WTC11 (cell line): ENCODE measurements around the gene KDM2B. TPM values are rescaled to one million over a fixed set of nuclear protein-coding genes. Genes with fewer than 3 reads are reported as not detected.

Experiments
- ATAC-seq: fragments of 200-7000 bp; cut with Tn5 transposase; 2 replicates; pipeline ENCODE4 v1.10.0; 2021; ENCODE audit warnings: mild to moderate bottlenecking, moderate library complexity
- CTCF ChIA-PET: fragments of 300-600 bp; sonication (Branson Sonifier 250); formaldehyde crosslinking; loops from one replicate; lab custom pipeline; 2021; ENCODE audit warnings: antibody characterized with exemption; lab: Charles Lee
- POLR2A ChIA-PET: fragments of 350-600 bp; sonication (Branson Sonifier 250); formaldehyde crosslinking; loops from one replicate; lab custom pipeline; 2021; ENCODE audit warnings: antibody characterized with exemption; lab: Charles Lee
- DNase-seq: peaks from one replicate; pipeline ENCODE4 v3.0.0; 2021; ENCODE audit warnings: low spot score
- H3K27ac Mint-ChIP-seq: 2 replicates; pipeline ENCODE4 v1.8.0; 2021; ENCODE audit warnings: mixed read lengths
- H3K27me3 Mint-ChIP-seq: 2 replicates; pipeline ENCODE4 v1.8.0; 2021; ENCODE audit warnings: low read depth, mild to moderate bottlenecking, moderate library complexity, mixed read lengths
- H3K36me3 Mint-ChIP-seq: 2 replicates; pipeline ENCODE4 v1.8.0; 2021; ENCODE audit warnings: mixed read lengths
- H3K4me1 Mint-ChIP-seq: 2 replicates; pipeline ENCODE4 v1.8.0; 2022; ENCODE audit warnings: mixed read lengths
- H3K4me3 Mint-ChIP-seq: 2 replicates; pipeline ENCODE4 v1.8.0; 2021; ENCODE audit warnings: mild to moderate bottlenecking, moderate library complexity, mixed read lengths
- H3K9me3 Mint-ChIP-seq: 2 replicates; pipeline ENCODE4 v1.8.0; 2021; ENCODE audit warnings: mixed read lengths
- ARID4B ChIP-seq: sonication (generic); formaldehyde crosslinking; IDR thresholded peaks from 2 replicates; pipeline ENCODE4 v1.8.0; 2023; ENCODE audit warnings: missing genetic modification reagents, mild to moderate bottlenecking, borderline replicate concordance
- ATF1 ChIP-seq: sonication (generic); formaldehyde crosslinking; IDR thresholded peaks from 2 replicates; pipeline ENCODE4 v1.8.1; 2023; ENCODE audit warnings: mild to moderate bottlenecking, moderate library complexity, missing genetic modification reagents
- E2F1 ChIP-seq: sonication (generic); formaldehyde crosslinking; IDR thresholded peaks from 2 replicates; pipeline ENCODE4 v1.8.0; 2022; ENCODE audit warnings: mild to moderate bottlenecking, missing genetic modification reagents
- EMX1 ChIP-seq: fragments of 250-450 bp; sonication (Bioruptor Pico); IDR thresholded peaks from 2 replicates; pipeline ENCODE4 v1.8.0; 2021; ENCODE audit warnings: mild to moderate bottlenecking
- ESRRA ChIP-seq: sonication (generic); formaldehyde crosslinking; IDR thresholded peaks from 2 replicates; pipeline ENCODE4 v1.8.1; 2022; ENCODE audit warnings: mild to moderate bottlenecking, missing genetic modification reagents, borderline replicate concordance
- ETV6 ChIP-seq: sonication (generic); formaldehyde crosslinking; IDR thresholded peaks from 2 replicates; pipeline ENCODE4 v1.8.1; 2022; ENCODE audit warnings: mild to moderate bottlenecking, missing genetic modification reagents
- GRHL2 ChIP-seq: fragments of 250-450 bp; sonication (Bioruptor Pico); IDR thresholded peaks from 2 replicates; pipeline ENCODE4 v1.8.0; 2022; ENCODE audit warnings: mild to moderate bottlenecking, moderate library complexity; ENCODE audit not compliant: insufficient replicate concordance, severe bottlenecking
- IRF1 ChIP-seq: sonication (generic); formaldehyde crosslinking; IDR thresholded peaks from 2 replicates; pipeline ENCODE4 v1.8.0; 2023; ENCODE audit warnings: missing genetic modification reagents
- JUN ChIP-seq: sonication (generic); formaldehyde crosslinking; IDR thresholded peaks from 2 replicates; pipeline ENCODE4 v1.8.0; 2023; ENCODE audit warnings: mild to moderate bottlenecking, missing genetic modification reagents
- NFE2L1 ChIP-seq: sonication (generic); formaldehyde crosslinking; IDR thresholded peaks from 2 replicates; pipeline ENCODE4 v1.8.1; 2023; ENCODE audit warnings: missing genetic modification reagents
- NFYB ChIP-seq: sonication (generic); formaldehyde crosslinking; conservative IDR thresholded peaks from 2 replicates; pipeline ENCODE4 v1.8.0; 2022; ENCODE audit warnings: low read depth, missing genetic modification reagents
- PRDM15 ChIP-seq: sonication (generic); formaldehyde crosslinking; IDR thresholded peaks from 2 replicates; pipeline ENCODE4 v1.8.0; 2022; ENCODE audit warnings: missing genetic modification reagents
- SOX15 ChIP-seq: fragments of 250-450 bp; sonication (Bioruptor Pico); IDR thresholded peaks from 2 replicates; pipeline ENCODE4 v1.9.0; 2021; ENCODE audit warnings: mild to moderate bottlenecking
- TCF7 ChIP-seq: sonication (generic); formaldehyde crosslinking; IDR thresholded peaks from 2 replicates; pipeline ENCODE4 v1.8.0; 2022; ENCODE audit warnings: mild to moderate bottlenecking, low read depth, missing genetic modification reagents, moderate library complexity
- TP53 ChIP-seq: sonication (generic); formaldehyde crosslinking; IDR thresholded peaks from 2 replicates; pipeline ENCODE4 v1.8.1; 2023; ENCODE audit warnings: mild to moderate bottlenecking, missing genetic modification reagents
- USF2 ChIP-seq: sonication (generic); formaldehyde crosslinking; IDR thresholded peaks from 2 replicates; pipeline ENCODE4 v1.8.1; 2023; ENCODE audit warnings: mild to moderate bottlenecking, missing genetic modification reagents, moderate library complexity
- ZNF425 ChIP-seq: fragments of 250-450 bp; sonication (Bioruptor Pico); conservative IDR thresholded peaks from 2 replicates; pipeline ENCODE4 v1.9.0; 2021; ENCODE audit warnings: mild to moderate bottlenecking
- ZNF512 ChIP-seq: sonication (generic); formaldehyde crosslinking; IDR thresholded peaks from 2 replicates; pipeline ENCODE4 v1.8.1; 2022; ENCODE audit warnings: missing genetic modification reagents, borderline replicate concordance
- ZNF671 ChIP-seq: fragments of 250-450 bp; sonication (Bioruptor Pico); IDR thresholded peaks from 2 replicates; pipeline ENCODE4 v1.8.0; 2021; ENCODE audit warnings: mild to moderate bottlenecking
- total RNA-seq: library from RNA; stranded (reverse); gene quantifications from 3 replicates; pipeline ENCODE4 v1.2.3, GENCODE V29; 2021

KDM2B gene
- total RNA-seq, 1 experiment from 2014 or later, result 147 TPM

- TF ChIP-seq SOX15 (CRISPR knock-in tag) (no peak), NFYB (no peak), GRHL2 (no peak), TCF7 (CRISPR knock-in tag) (no peak), E2F1 (CRISPR knock-in tag) (no peak), NFE2L1 (CRISPR knock-in tag) (no peak), ETV6 (no peak), USF2 (no peak), IRF1 (no peak), TP53 (no peak)
Measured at GRCh38 chr12:121392325-121392716, 188.5 kb downstream of the KDM2B start (continued).

GRCh38 chr12:121391619-121392324 is 189.1 kb downstream of the KDM2B start:
- Mint-ChIP-seq H3K27me3 (no peaks in the 10 kb centered on the region; the same call in 1 of the 2 replicates), H3K4me3 (no peak overlapping the region), H3K36me3 (no peaks in the 10 kb centered on the region), H3K4me1 (no peaks in the 10 kb centered on the region), H3K9me3 (no peaks in the 10 kb centered on the region), H3K27ac (no peak overlapping the region)
- DNase-seq, result no peak
- POLR2A ChIA-PET, result interaction anchor here (1.2 kb wide), 1 partner anchor 39 kb away, joined by 3 read pairs; no protein-coding TSS in a partner anchor
- CTCF ChIA-PET, result no interaction called here
- ATAC-seq, result no peak
- TF ChIP-seq JUN, result no peak
- no peak for TF ChIP-seq TCF7 (CRISPR knock-in tag)
- TF ChIP-seq ATF1 (CRISPR knock-in tag), result no peak
- TF ChIP-seq EMX1 (CRISPR knock-in tag), result no peak
- no peak for TF ChIP-seq ZNF671 (CRISPR knock-in tag)
- no peak for TF ChIP-seq PRDM15 (CRISPR knock-in tag)
- TF ChIP-seq ARID4B, result no peak
- TF ChIP-seq ESRRA (CRISPR knock-in tag), result no peak
- no peak for TF ChIP-seq USF2
- no peak for TF ChIP-seq ZNF425 (CRISPR knock-in tag)
- TF ChIP-seq ZNF512 (CRISPR knock-in tag), result no peak
